HepG2 (cell line): ENCODE measurements around the gene MEAK7. TPM values are rescaled to one million over a fixed set of nuclear protein-coding genes. Genes with fewer than 3 reads are reported as not detected.

Experiments
- ATAC-seq: fragments of 200-7000 bp; cut with Tn5 transposase; 3 replicates; pipeline ENCODE4 v1.9.1; 2020; ENCODE audit warnings: mild to moderate bottlenecking, moderate library complexity
- BruUV-seq: library from RNA; stranded (reverse); fragments of 400-500 nt; replicated peaks from 2 replicates; lab custom pipeline; 2021; lab: Mats Ljungman, UMichigan
- CTCF ChIA-PET: fragments of 300-600 bp; formaldehyde crosslinking; extraction: SDS; loops from one replicate; lab custom pipeline; 2021; ENCODE audit warnings: low total read pairs, inconsistent platforms, low intra/inter-chr PET ratio; lab: Yijun Ruan, JAX
- POLR2A ChIA-PET: fragments of 350-600 bp; sonication (Branson Sonifier 250); formaldehyde crosslinking; loops from one replicate; lab custom pipeline; 2020; ENCODE audit warnings: antibody characterized with exemption, inconsistent platforms; lab: Yijun Ruan, JAX
- DNase-seq: peaks from one replicate; pipeline ENCODE4 v3.0.0-alpha.2; 2015; ENCODE audit warnings: low spot score
- FAIRE-seq: peaks from 3 replicates; lab custom pipeline; 2011; peaks lifted over from hg19 to GRCh38; lab: Jason Lieb, UNC
- H2AFZ ChIP-seq: one replicate; pipeline ENCODE4 v1.6.1; 2011; ENCODE audit warnings: low read length, inconsistent platforms
- H3K27ac ChIP-seq: fragments of 300-600 bp; 3 replicates; pipeline ENCODE4 v1.8.0; 2011; ENCODE audit warnings: mixed run types, mild to moderate bottlenecking, mixed read lengths, low read length, inconsistent platforms; ENCODE audit not compliant: insufficient read depth; ENCODE audit errors: extremely low read length
- H3K27me3 ChIP-seq, 2 experiments: fragments of 200-600 bp in 1 of 2; 2 replicates in 1 of 2; 3 replicates in 1 of 2; pipeline versions ENCODE4 v1.6.0 to v1.8.0; 2011; ENCODE audit warnings: low read length in 2 of 2, mild to moderate bottlenecking in 2 of 2, moderate library complexity in 2 of 2, inconsistent platforms in 1 of 2; ENCODE audit not compliant: insufficient read depth in 2 of 2, control insufficient read depth in 1 of 2
- H3K36me3 ChIP-seq, 2 experiments: fragments of 200-600 bp in 1 of 2; replicated peaks in 1 of 2; 2 replicates in 1 of 2; 3 replicates in 1 of 2; pipeline versions ENCODE4 v1.5.1 to v1.8.0; 2011; ENCODE audit warnings: low read length in 2 of 2, inconsistent platforms in 1 of 2; ENCODE audit not compliant: insufficient read depth in 2 of 2, control insufficient read depth in 1 of 2
- H3K4me1 ChIP-seq: 2 replicates; pipeline ENCODE4 v1.5.1; 2012; ENCODE audit warnings: low read length, inconsistent platforms; ENCODE audit not compliant: insufficient read depth
- H3K4me2 ChIP-seq: 2 replicates; pipeline ENCODE4 v1.6.0; 2011; ENCODE audit warnings: low read depth, low read length, inconsistent platforms
- H3K4me3 ChIP-seq, 3 experiments: fragments of 200-600 bp in 1 of 3; sonication (generic), shearing (Covaris generic) in 1 of 3; replicated peaks in 1 of 3; 2 replicates each; pipeline ENCODE4 v1.5.1; 2011 to 2016; ENCODE audit warnings: low read length in 3 of 3, inconsistent platforms in 2 of 3, low read depth in 2 of 3, mild to moderate bottlenecking in 2 of 3, control low read depth in 1 of 3, mixed read lengths in 1 of 3; ENCODE audit not compliant: insufficient read depth in 1 of 3
- H3K79me2 ChIP-seq: one replicate; pipeline ENCODE4 v1.6.1; 2011; ENCODE audit warnings: low read length, inconsistent platforms; ENCODE audit not compliant: insufficient read depth
- H3K9ac ChIP-seq: 2 replicates; pipeline ENCODE4 v1.6.0; 2011; ENCODE audit warnings: mild to moderate bottlenecking, low read depth, low read length, inconsistent platforms; ENCODE audit not compliant: insufficient read depth
- H3K9me3 ChIP-seq: 2 replicates; pipeline ENCODE4 v1.5.1; 2012; ENCODE audit warnings: mild to moderate bottlenecking, low read length
- H4K20me1 ChIP-seq: 2 replicates; pipeline ENCODE4 v1.6.0; 2011; ENCODE audit warnings: inconsistent platforms, mild to moderate bottlenecking, low read length, moderate library complexity; ENCODE audit not compliant: insufficient read depth
- ATF7 ChIP-seq, 2 experiments: fragments of 450-650 bp in 1 of 2; sonication (generic) in 1 of 2; formaldehyde crosslinking in 1 of 2; IDR thresholded peaks; 2 replicates each; pipeline versions ENCODE4 v1.4.0 to v1.6.1; 2016 to 2020; ENCODE audit warnings: antibody characterized with exemption in 1 of 2, mild to moderate bottlenecking in 1 of 2, missing genetic modification reagents in 1 of 2
- HNF4G ChIP-seq, 2 experiments: sonication (generic) in 1 of 2; formaldehyde crosslinking in 1 of 2; IDR thresholded peaks; 2 replicates each; pipeline versions ENCODE4 v1.4.0 to v1.6.1; 2011 to 2020; ENCODE audit warnings: borderline replicate concordance in 2 of 2, low read depth in 2 of 2, mild to moderate bottlenecking in 2 of 2, low read length in 1 of 2, missing genetic modification reagents in 1 of 2, moderate library complexity in 1 of 2
- MAFK ChIP-seq, 2 experiments: IDR thresholded peaks in 1 of 2; conservative IDR thresholded peaks in 1 of 2; 2 replicates each; pipeline ENCODE4 v1.6.1; 2011; ENCODE audit warnings: improper control_type of control experiment in 2 of 2, low read length in 2 of 2
- RCOR2 ChIP-seq: IDR thresholded peaks from 2 replicates; pipeline ENCODE4 v1.6.1; 2016; ENCODE audit warnings: missing biosample characterization, missing genetic modification reagents
- SYNCRIP ChIP-seq: fragments of 200-400 bp; formaldehyde crosslinking; IDR thresholded peaks from 2 replicates; pipeline ENCODE4 v1.6.1; 2018; ENCODE audit warnings: mild to moderate bottlenecking, low read depth, low read length; ENCODE audit not compliant: insufficient read depth
- ZNF230 ChIP-seq: sonication (generic); formaldehyde crosslinking; IDR thresholded peaks from 2 replicates; pipeline ENCODE4 v1.4.0; 2020; ENCODE audit warnings: mild to moderate bottlenecking, missing genetic modification reagents
- ZNF687 ChIP-seq: sonication (generic); formaldehyde crosslinking; IDR thresholded peaks from 2 replicates; pipeline ENCODE4 v1.5.1; 2020; ENCODE audit warnings: mild to moderate bottlenecking, missing genetic modification reagents, moderate library complexity
- ZNF703 ChIP-seq: sonication (generic); formaldehyde crosslinking; IDR thresholded peaks from 2 replicates; pipeline ENCODE4 v1.5.1; 2020; ENCODE audit warnings: missing genetic modification reagents, mild to moderate bottlenecking, moderate library complexity, borderline replicate concordance
- WGBS: methylation state at CpG from one replicate; pipeline ENCODE4 v1.1.6; 2017; ENCODE audit warnings: low lambda C conversion rate; 5-methylcytosine and 5-hydroxymethylcytosine counted together
- in situ Hi-C: cut with HindIII; loops from 2 replicates; pipeline ENCODE4 v1.10.0; 2017; ENCODE audit warnings: low pct_unique_long_range_greater_than_20kb; ENCODE audit not compliant: extremely low pct_ligation_motif_present
- intact Hi-C: fragments of 100-400 bp; cut with micrococcal nuclease; formaldehyde crosslinking; loops from one replicate; pipeline ENCODE4 v1.10.0; 2022; ENCODE audit not compliant: unreplicated experiment
- polyA plus RNA-seq, 8 experiments: library from polyadenylated mRNA; depleted of rRNA in 3 of 8; stranded (reverse) in 7 of 8; unstranded in 1 of 8; fragments of >200 nt; fragmentation: Illumina TruSeq in 4 of 8; extraction: Trizol in 4 of 8; gene quantifications; 2 replicates each; pipeline versions ENCODE4 v1.2.1 to v1.2.3, GENCODE V29; 2011 to 2016; ENCODE audit warnings: low read depth in 4 of 8, missing spikeins in 1 of 8, mixed read lengths in 1 of 8; ENCODE audit not compliant: insufficient read depth in 1 of 8
- total RNA-seq, 5 experiments: library from RNA; depleted of rRNA; stranded (reverse); fragments of >200 nt; fragmentation: Illumina TruSeq; extraction: Trizol; gene quantifications; 2 replicates each; pipeline ENCODE4 v1.2.3, GENCODE V29; 2016; ENCODE audit warnings: low read depth in 1 of 5

MEAK7 gene
- total and polyA plus RNA-seq, 2 of the 13 experiments (the other 11 are each of a cell fraction or from before 2014, with no cell fraction given): 11.8 to 14.7 TPM

- H3K36me3 ChIP-seq: no peaks in the 10 kb centered on the region
- H3K4me3 ChIP-seq: no peak overlapping the region
- FAIRE-seq (no peak), DNase-seq (no peak), ATAC-seq (no peak)
- no peaks in the 10 kb centered on the region for H3K9me3 ChIP-seq
- no TSS peak for BruUV-seq
- in situ Hi-C loops (no loop called here), intact Hi-C loops (no loop called here)
- no peak overlapping the region for H3K4me2 ChIP-seq
- ChIA-PET CTCF (no interaction called here), POLR2A (no interaction called here)
- no peaks in the 10 kb centered on the region for H3K4me1 ChIP-seq
- WGBS: 61% methylated on average over 27 of the region's 29 CpGs
- H4K20me1 ChIP-seq: no peaks in the 10 kb centered on the region
- H3K27me3 ChIP-seq: no peaks in the 10 kb centered on the region; a peak in 2 of 5 replicates
- H3K9ac ChIP-seq: no peak overlapping the region
- H3K27ac ChIP-seq: no peak overlapping the region
- TF ChIP-seq RCOR2 (CRISPR knock-in tag) (no peak), HNF4G (IDR thresholded peaks at IDR 0.05; ENCODE audit: borderline replicate concordance, low read depth, low read length) (no peak), HNF4G (CRISPR knock-in tag; IDR thresholded peaks at IDR 0.05; ENCODE audit: borderline replicate concordance, low read depth) (no peak), ZNF687 (CRISPR knock-in tag) (peak; percentile 32), SYNCRIP (no peak), ATF7 (IDR thresholded peaks at IDR 0.05) (no peak), ATF7 (CRISPR knock-in tag; IDR thresholded peaks at IDR 0.05) (no peak), ZNF230 (CRISPR knock-in tag) (no peak), ZNF703 (CRISPR knock-in tag) (no peak), MAFK (conservative IDR thresholded peaks at IDR 0.05 in 1 of 2, IDR thresholded peaks at IDR 0.05 in 1 of 2; ENCODE audit: low read length in 2 of 2) (0 out of 4 replicates have a peak, but pooled peaks of 1 of the 2 experiments have one; percentile 23)
- no peak overlapping the region for H2AFZ ChIP-seq
- no peaks in the 10 kb centered on the region for H3K79me2 ChIP-seq
Measured at GRCh38 chr16:84526794-84527531, 22.5 kb upstream of the MEAK7 start.
